ENCODE data around the gene BEAN1. TPM values are rescaled to one million over a fixed set of nuclear protein-coding genes. Genes with fewer than 3 reads are reported as not detected.

Gene BEAN1
- polyA plus RNA-seq, 3 donors = 0.12 to 0.81 TPM; not detected in 1

GRCh38 chr16:66457888-66458287, 30.8 kb downstream of the BEAN1 start:
- no peak overlapping the region for H3K4me3 ChIP-seq (replicated peaks in 1 of 3; ENCODE audit: low read depth in 2 of 3, low read length in 3 of 3)
- no peaks in the 10 kb centered on the region for H3K79me2 ChIP-seq (ENCODE audit: insufficient read depth, low read length)
- Mint-ChIP-seq H3K4me3 (no peak overlapping the region), H3K36me3 (no peaks in the 10 kb centered on the region), H3K27ac (no peak overlapping the region), H3K9me3 (no peaks in the 10 kb centered on the region), H3K27me3 (ENCODE audit: low read depth in 3 of 3) (peaks cover 16 to 29% (median 26%) of the 10 kb centered on the region in 3 donors), H3K4me1 (no peaks in the 10 kb centered on the region)
- peaks cover 0 to 3% of the 10 kb centered on the region in 2 donors for H3K27me3 ChIP-seq (ENCODE audit: control insufficient read depth in 2 of 2, insufficient read depth in 2 of 2, low read length in 2 of 2)
- no peaks in the 10 kb centered on the region for H4K20me1 ChIP-seq (ENCODE audit: insufficient read depth, low read length)
- H2AFZ ChIP-seq (ENCODE audit: insufficient read depth, low read depth, low read length, poor library complexity, severe bottlenecking) = no peak overlapping the region
- DNase-seq = no peak
- WGBS (ENCODE audit: insufficient coverage) = 0% methylated on average over 1 of the region's 4 CpGs
- no peaks in the 10 kb centered on the region for H3K4me1 ChIP-seq (ENCODE audit: control insufficient read depth in 1 of 2, insufficient read depth in 2 of 2, low read length in 2 of 2)
- intact Hi-C loops (cut with micrococcal nuclease) = no loop called here
- H3K4me2 ChIP-seq (replicated peaks; ENCODE audit: extremely low read depth, low read length, poor library complexity, severe bottlenecking) = no peak overlapping the region
- H3K36me3 ChIP-seq (replicated peaks in 1 of 2; ENCODE audit: control insufficient read depth in 1 of 2, insufficient read depth in 2 of 2, low read length in 2 of 2) = no peaks in the 10 kb centered on the region
- H3K9me3 ChIP-seq (replicated peaks in 1 of 2; ENCODE audit: control insufficient read depth in 1 of 2, insufficient read depth in 1 of 2, low read length in 2 of 2) = no peaks in the 10 kb centered on the region
- H3K9ac ChIP-seq (ENCODE audit: insufficient read depth, low read length, poor library complexity, severe bottlenecking) = no peak overlapping the region
- TF ChIP-seq, protein P1, sequence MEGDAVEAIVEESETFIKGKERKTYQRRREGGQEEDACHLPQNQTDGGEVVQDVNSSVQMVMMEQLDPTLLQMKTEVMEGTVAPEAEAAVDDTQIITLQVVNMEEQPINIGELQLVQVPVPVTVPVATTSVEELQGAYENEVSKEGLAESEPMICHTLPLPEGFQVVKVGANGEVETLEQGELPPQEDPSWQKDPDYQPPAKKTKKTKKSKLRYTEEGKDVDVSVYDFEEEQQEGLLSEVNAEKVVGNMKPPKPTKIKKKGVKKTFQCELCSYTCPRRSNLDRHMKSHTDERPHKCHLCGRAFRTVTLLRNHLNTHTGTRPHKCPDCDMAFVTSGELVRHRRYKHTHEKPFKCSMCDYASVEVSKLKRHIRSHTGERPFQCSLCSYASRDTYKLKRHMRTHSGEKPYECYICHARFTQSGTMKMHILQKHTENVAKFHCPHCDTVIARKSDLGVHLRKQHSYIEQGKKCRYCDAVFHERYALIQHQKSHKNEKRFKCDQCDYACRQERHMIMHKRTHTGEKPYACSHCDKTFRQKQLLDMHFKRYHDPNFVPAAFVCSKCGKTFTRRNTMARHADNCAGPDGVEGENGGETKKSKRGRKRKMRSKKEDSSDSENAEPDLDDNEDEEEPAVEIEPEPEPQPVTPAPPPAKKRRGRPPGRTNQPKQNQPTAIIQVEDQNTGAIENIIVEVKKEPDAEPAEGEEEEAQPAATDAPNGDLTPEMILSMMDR (IDR thresholded peaks at IDR 0.05) = no peak
- no peak overlapping the region for H3K27ac ChIP-seq (ENCODE audit: low read depth in 1 of 2, low read length in 2 of 2)

- no peaks in the 10 kb centered on the region for H3K36me3 Mint-ChIP-seq
- 100% methylated on average over 2 of the region's 5 CpGs for WGBS (ENCODE audit: insufficient coverage)
- H3K4me1 Mint-ChIP-seq = no peaks in the 10 kb centered on the region
- peaks cover 17 to 32% (median 26%) of the 10 kb centered on the region in 3 donors for H3K27me3 Mint-ChIP-seq (ENCODE audit: low read depth in 3 of 3)
- no peak overlapping the region for H3K4me3 ChIP-seq (replicated peaks in 1 of 3; ENCODE audit: low read depth in 2 of 3, low read length in 3 of 3)
- H3K27ac Mint-ChIP-seq = no peak overlapping the region
- H3K79me2 ChIP-seq (ENCODE audit: insufficient read depth, low read length) = no peaks in the 10 kb centered on the region
- no peak overlapping the region for H3K4me2 ChIP-seq (replicated peaks; ENCODE audit: extremely low read depth, low read length, poor library complexity, severe bottlenecking)
- no peak overlapping the region for H3K27ac ChIP-seq (ENCODE audit: low read depth in 1 of 2, low read length in 2 of 2)
- no peaks in the 10 kb centered on the region for H3K9me3 ChIP-seq (replicated peaks in 1 of 2; ENCODE audit: control insufficient read depth in 1 of 2, insufficient read depth in 1 of 2, low read length in 2 of 2)
- no peaks in the 10 kb centered on the region for H3K36me3 ChIP-seq (replicated peaks in 1 of 2; ENCODE audit: control insufficient read depth in 1 of 2, insufficient read depth in 2 of 2, low read length in 2 of 2)
- H3K9ac ChIP-seq (ENCODE audit: insufficient read depth, low read length, poor library complexity, severe bottlenecking) = no peak overlapping the region
- H3K4me1 ChIP-seq (ENCODE audit: control insufficient read depth in 1 of 2, insufficient read depth in 2 of 2, low read length in 2 of 2) = no peaks in the 10 kb centered on the region
- no peak overlapping the region for H2AFZ ChIP-seq (ENCODE audit: insufficient read depth, low read depth, low read length, poor library complexity, severe bottlenecking)
- H4K20me1 ChIP-seq (ENCODE audit: insufficient read depth, low read length) = no peaks in the 10 kb centered on the region
- intact Hi-C loops (cut with micrococcal nuclease) = no loop called here
- no peaks in the 10 kb centered on the region for H3K9me3 Mint-ChIP-seq
- H3K4me3 Mint-ChIP-seq = no peak overlapping the region
- TF ChIP-seq, protein P1 (IDR thresholded peaks at IDR 0.05) = no peak
- H3K27me3 ChIP-seq (ENCODE audit: control insufficient read depth in 2 of 2, insufficient read depth in 2 of 2, low read length in 2 of 2) = peaks cover 0 to 3% of the 10 kb centered on the region in 2 donors
- no peak for DNase-seq
Observed at GRCh38 chr16:66458292-66458691, 31.2 kb downstream of the BEAN1 start.
